ENCODE measurements around the gene CATSPER1.

CATSPER1 gene

GRCh38 chr11:65988791-65989592 is 37.3 kb downstream of the CATSPER1 start:
- H3K79me2 ChIP-seq (ENCODE audit: insufficient read depth, low read length): no peaks in the 10 kb centered on the region
- H3K36me3 ChIP-seq (ENCODE audit: insufficient read depth, low read length): peaks cover 2% of the 10 kb centered on the region; the same call in 1 of the 2 replicates
- no peaks in the 10 kb centered on the region for H3K27me3 ChIP-seq (ENCODE audit: insufficient read depth, low read length, poor library complexity)
- DNase-seq (peak; percentile 94), ATAC-seq (ENCODE audit: insufficient read depth, low read depth) (peak; percentile 99)
- H3K9me3 ChIP-seq (ENCODE audit: insufficient read depth, low read length, severe bottlenecking): no peaks in the 10 kb centered on the region
- no peak overlapping the region for H3K9ac ChIP-seq (ENCODE audit: low read depth, low read length)
- peak; percentile 98 for TF ChIP-seq CTCF (IDR thresholded peaks at IDR 0.05; ENCODE audit: borderline replicate concordance, extremely low read depth, low read length, poor library complexity, severe bottlenecking)
- no peak for TF ChIP-seq EZH2 (IDR thresholded peaks at IDR 0.05; ENCODE audit: borderline replicate concordance, low read depth, low read length, severe bottlenecking)
- peak overlapping the region; percentile 55; the same call in 1 of the 2 replicates for H2AFZ ChIP-seq (ENCODE audit: low read depth, low read length)
- no peak overlapping the region for H3K4me2 ChIP-seq (ENCODE audit: insufficient read depth, low read length)
- H3K4me3 ChIP-seq (ENCODE audit: low read depth in 1 of 2, low read length in 2 of 2): no peak overlapping the region
- no peaks in the 10 kb centered on the region for H4K20me1 ChIP-seq (ENCODE audit: insufficient read depth, low read length)
- H3K4me1 ChIP-seq (ENCODE audit: insufficient read depth, low read length): peaks cover 3% of the 10 kb centered on the region
- peak overlapping the region; percentile 39; the same call in 1 of the 2 replicates for H3K27ac ChIP-seq (ENCODE audit: low read length)

- no peaks in the 10 kb centered on the region for H4K20me1 ChIP-seq (ENCODE audit: insufficient read depth, low read length)
- H3K4me2 ChIP-seq (ENCODE audit: insufficient read depth, low read length): no peak overlapping the region
- no peak overlapping the region for H3K4me3 ChIP-seq (ENCODE audit: low read depth in 1 of 2, low read length in 2 of 2)
- no peak overlapping the region for H3K27ac ChIP-seq (ENCODE audit: low read length)
- H3K27me3 ChIP-seq (ENCODE audit: insufficient read depth, low read length, poor library complexity): no peaks in the 10 kb centered on the region
- H3K36me3 ChIP-seq (ENCODE audit: insufficient read depth, low read length): peaks cover 2% of the 10 kb centered on the region; the same call in 1 of the 2 replicates
- TF ChIP-seq CTCF (IDR thresholded peaks at IDR 0.05; ENCODE audit: borderline replicate concordance, extremely low read depth, low read length, poor library complexity, severe bottlenecking): no peak
- no peak for ATAC-seq (ENCODE audit: insufficient read depth, low read depth)
- no peak overlapping the region for H3K9ac ChIP-seq (ENCODE audit: low read depth, low read length)
- no peak overlapping the region for H2AFZ ChIP-seq (ENCODE audit: low read depth, low read length)
- DNase-seq: no peak
- no peaks in the 10 kb centered on the region for H3K9me3 ChIP-seq (ENCODE audit: insufficient read depth, low read length, severe bottlenecking)
- H3K79me2 ChIP-seq (ENCODE audit: insufficient read depth, low read length): no peaks in the 10 kb centered on the region
- H3K4me1 ChIP-seq (ENCODE audit: insufficient read depth, low read length): peaks cover 3% of the 10 kb centered on the region
Measured at GRCh38 chr11:65987336-65987735, 38.9 kb downstream of the CATSPER1 start.

- Histone ChIP-seq H3K4me3 (ENCODE audit: low read depth in 1 of 2, low read length in 2 of 2) (no peak overlapping the region), H4K20me1 (ENCODE audit: insufficient read depth, low read length) (no peaks in the 10 kb centered on the region), H3K79me2 (ENCODE audit: insufficient read depth, low read length) (no peaks in the 10 kb centered on the region), H3K36me3 (ENCODE audit: insufficient read depth, low read length) (peaks cover 9% of the 10 kb centered on the region), H3K27ac (ENCODE audit: low read length) (no peak overlapping the region), H3K9me3 (ENCODE audit: insufficient read depth, low read length, severe bottlenecking) (no peaks in the 10 kb centered on the region), H3K4me1 (ENCODE audit: insufficient read depth, low read length) (no peaks in the 10 kb centered on the region), H3K27me3 (ENCODE audit: insufficient read depth, low read length, poor library complexity) (no peaks in the 10 kb centered on the region), H2AFZ (ENCODE audit: low read depth, low read length) (no peak overlapping the region), H3K9ac (ENCODE audit: low read depth, low read length) (no peak overlapping the region), H3K4me2 (ENCODE audit: insufficient read depth, low read length) (no peak overlapping the region)
- TF ChIP-seq CTCF (IDR thresholded peaks at IDR 0.05; ENCODE audit: borderline replicate concordance, extremely low read depth, low read length, poor library complexity, severe bottlenecking) (no peak), EZH2 (IDR thresholded peaks at IDR 0.05; ENCODE audit: borderline replicate concordance, low read depth, low read length, severe bottlenecking) (no peak)
- DNase-seq (no peak), ATAC-seq (ENCODE audit: insufficient read depth, low read depth) (no peak)
Measured at GRCh38 chr11:65983589-65983987, 42.7 kb downstream of the CATSPER1 start.

All from DND-41 (cell line).